Measurements from ENCODE around the gene ABCA9. TPM values are rescaled to one million over a fixed set of nuclear protein-coding genes. Genes with fewer than 3 reads are reported as not detected.

The ABCA9 gene
- total and polyA plus RNA-seq, 2 of the 13 experiments (the other 11 are each of a cell fraction or from before 2014, with no cell fraction given), result 0.04 TPM; not detected in 1

- TF ChIP-seq, protein P1, sequence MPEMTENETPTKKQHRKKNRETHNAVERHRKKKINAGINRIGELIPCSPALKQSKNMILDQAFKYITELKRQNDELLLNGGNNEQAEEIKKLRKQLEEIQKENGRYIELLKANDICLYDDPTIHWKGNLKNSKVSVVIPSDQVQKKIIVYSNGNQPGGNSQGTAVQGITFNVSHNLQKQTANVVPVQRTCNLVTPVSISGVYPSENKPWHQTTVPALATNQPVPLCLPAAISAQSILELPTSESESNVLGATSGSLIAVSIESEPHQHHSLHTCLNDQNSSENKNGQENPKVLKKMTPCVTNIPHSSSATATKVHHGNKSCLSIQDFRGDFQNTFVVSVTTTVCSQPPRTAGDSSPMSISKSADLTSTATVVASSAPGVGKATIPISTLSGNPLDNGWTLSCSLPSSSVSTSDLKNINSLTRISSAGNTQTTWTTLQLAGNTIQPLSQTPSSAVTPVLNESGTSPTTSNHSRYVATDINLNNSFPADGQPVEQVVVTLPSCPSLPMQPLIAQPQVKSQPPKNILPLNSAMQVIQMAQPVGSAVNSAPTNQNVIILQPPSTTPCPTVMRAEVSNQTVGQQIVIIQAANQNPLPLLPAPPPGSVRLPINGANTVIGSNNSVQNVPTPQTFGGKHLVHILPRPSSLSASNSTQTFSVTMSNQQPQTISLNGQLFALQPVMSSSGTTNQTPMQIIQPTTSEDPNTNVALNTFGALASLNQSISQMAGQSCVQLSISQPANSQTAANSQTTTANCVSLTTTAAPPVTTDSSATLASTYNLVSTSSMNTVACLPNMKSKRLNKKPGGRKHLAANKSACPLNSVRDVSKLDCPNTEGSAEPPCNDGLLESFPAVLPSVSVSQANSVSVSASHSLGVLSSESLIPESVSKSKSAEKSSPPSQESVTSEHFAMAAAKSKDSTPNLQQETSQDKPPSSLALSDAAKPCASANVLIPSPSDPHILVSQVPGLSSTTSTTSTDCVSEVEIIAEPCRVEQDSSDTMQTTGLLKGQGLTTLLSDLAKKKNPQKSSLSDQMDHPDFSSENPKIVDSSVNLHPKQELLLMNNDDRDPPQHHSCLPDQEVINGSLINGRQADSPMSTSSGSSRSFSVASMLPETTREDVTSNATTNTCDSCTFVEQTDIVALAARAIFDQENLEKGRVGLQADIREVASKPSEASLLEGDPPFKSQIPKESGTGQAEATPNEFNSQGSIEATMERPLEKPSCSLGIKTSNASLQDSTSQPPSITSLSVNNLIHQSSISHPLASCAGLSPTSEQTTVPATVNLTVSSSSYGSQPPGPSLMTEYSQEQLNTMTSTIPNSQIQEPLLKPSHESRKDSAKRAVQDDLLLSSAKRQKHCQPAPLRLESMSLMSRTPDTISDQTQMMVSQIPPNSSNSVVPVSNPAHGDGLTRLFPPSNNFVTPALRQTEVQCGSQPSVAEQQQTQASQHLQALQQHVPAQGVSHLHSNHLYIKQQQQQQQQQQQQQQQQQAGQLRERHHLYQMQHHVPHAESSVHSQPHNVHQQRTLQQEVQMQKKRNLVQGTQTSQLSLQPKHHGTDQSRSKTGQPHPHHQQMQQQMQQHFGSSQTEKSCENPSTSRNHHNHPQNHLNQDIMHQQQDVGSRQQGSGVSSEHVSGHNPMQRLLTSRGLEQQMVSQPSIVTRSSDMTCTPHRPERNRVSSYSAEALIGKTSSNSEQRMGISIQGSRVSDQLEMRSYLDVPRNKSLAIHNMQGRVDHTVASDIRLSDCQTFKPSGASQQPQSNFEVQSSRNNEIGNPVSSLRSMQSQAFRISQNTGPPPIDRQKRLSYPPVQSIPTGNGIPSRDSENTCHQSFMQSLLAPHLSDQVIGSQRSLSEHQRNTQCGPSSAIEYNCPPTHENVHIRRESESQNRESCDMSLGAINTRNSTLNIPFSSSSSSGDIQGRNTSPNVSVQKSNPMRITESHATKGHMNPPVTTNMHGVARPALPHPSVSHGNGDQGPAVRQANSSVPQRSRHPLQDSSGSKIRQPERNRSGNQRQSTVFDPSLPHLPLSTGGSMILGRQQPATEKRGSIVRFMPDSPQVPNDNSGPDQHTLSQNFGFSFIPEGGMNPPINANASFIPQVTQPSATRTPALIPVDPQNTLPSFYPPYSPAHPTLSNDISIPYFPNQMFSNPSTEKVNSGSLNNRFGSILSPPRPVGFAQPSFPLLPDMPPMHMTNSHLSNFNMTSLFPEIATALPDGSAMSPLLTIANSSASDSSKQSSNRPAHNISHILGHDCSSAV (CRISPR knock-in tag; IDR thresholded peaks at IDR 0.05; ENCODE audit: borderline replicate concordance), result no peak
- TF ChIP-seq ZNF251 (CRISPR knock-in tag; IDR thresholded peaks at IDR 0.05) (no peak), ZHX2 (IDR thresholded peaks at IDR 0.05; ENCODE audit: low read depth) (0 out of 2 replicates have a peak, but pooled peaks have one; percentile 14), ZHX2 (CRISPR knock-in tag; IDR thresholded peaks at IDR 0.05; ENCODE audit: borderline replicate concordance) (peak; percentile 99; the same call in 1 of the 2 replicates), ZBTB26 (CRISPR knock-in tag; IDR thresholded peaks at IDR 0.05; ENCODE audit: borderline replicate concordance) (no peak; the same call in 1 of the 2 replicates), ZNF543 (CRISPR knock-in tag; IDR thresholded peaks at IDR 0.05) (peak; percentile 66; the same call in 1 of the 2 replicates), MBNL3 (CRISPR knock-in tag; conservative IDR thresholded peaks at IDR 0.05) (no peak), HNRNPLL (IDR thresholded peaks at IDR 0.05; ENCODE audit: low read depth, low read length, poor library complexity, severe bottlenecking) (no peak), ZEB1 (IDR thresholded peaks at IDR 0.05; ENCODE audit: insufficient replicate concordance, low read depth) (peak; percentile 40), ZNF30 (CRISPR knock-in tag; IDR thresholded peaks at IDR 0.05) (no peak), RFXAP (CRISPR knock-in tag; IDR thresholded peaks at IDR 0.05; ENCODE audit: borderline replicate concordance) (0 out of 2 replicates have a peak, but pooled peaks have one; percentile 61), BHLHE40 (IDR thresholded peaks at IDR 0.05; ENCODE audit: low read length) (no peak), POLR2AphosphoS5 (IDR thresholded peaks at IDR 0.05; ENCODE audit: low read depth, low read length) (no peak)
Measured at GRCh38 chr17:69047368-69048263, 13.1 kb downstream of the ABCA9 start (continued).
